Liver (tissue), 3 donors: Measurements from ENCODE around the gene NUB1.

ENCODE experiments used
- CTCF ChIP-seq: fragments of 150-350 bp; IDR thresholded peaks from 2 replicates; pipeline ENCODE4 v1.5.1; 2017; ENCODE audit warnings: improper control_type of control experiment, low read depth, low read length; ENCODE audit not compliant: missing input control
- JUND ChIP-seq, 2 donors: IDR thresholded peaks; 2 replicates each; pipeline ENCODE4 v1.6.1; 2016; ENCODE audit warnings: antibody characterized with exemption in 2 of 2
- donor health status: healthy.
- donor health status: healthy.

- TF ChIP-seq JUND (IDR thresholded peaks at IDR 0.05) (no peak), CTCF (no peak)
Measured at GRCh38 chr7:151381348-151382078, 39.9 kb downstream of the NUB1 start.
